ENCODE data around the gene ODC1.
A peak's percentile ranks its signal among the peaks of the same experiment; 100 is the strongest.
"Not testable (repeated sequence)": the region's sequence is repeated elsewhere in the genome, so short reads cannot be mapped to it uniquely, and the experiment has no call there.

Gene ODC1

GRCh38 chr2:10478298-10478625 is 30.1 kb upstream of the ODC1 start:
- DNase-seq, result no peak

GRCh38 chr2:10477443-10478297 is 29.5 kb upstream of the ODC1 start:
- no peak for DNase-seq

- no peak for DNase-seq
Observed at GRCh38 chr2:10476723-10477442, 28.8 kb upstream of the ODC1 start.

GRCh38 chr2:10475811-10476660 is 27.9 kb upstream of the ODC1 start:
- no peak for DNase-seq

- no peak for DNase-seq
Observed at GRCh38 chr2:10475221-10475722, 27.1 kb upstream of the ODC1 start.

- no peak for DNase-seq
Observed at GRCh38 chr2:10473121-10473756, 25.1 kb upstream of the ODC1 start.

- no peak for DNase-seq
Observed at GRCh38 chr2:10471955-10472354, 23.8 kb upstream of the ODC1 start.

GRCh38 chr2:10471046-10471571 is 23.0 kb upstream of the ODC1 start:
- no peak for DNase-seq

GRCh38 chr2:10469955-10470608 is 22.0 kb upstream of the ODC1 start:
- no peak for DNase-seq

GRCh38 chr2:10469301-10469700 is 21.2 kb upstream of the ODC1 start:
- no peak for DNase-seq

- DNase-seq, result peak; percentile 12
Observed at GRCh38 chr2:10467401-10467800, 19.3 kb upstream of the ODC1 start.

GRCh38 chr2:10466801-10467200 is 18.7 kb upstream of the ODC1 start:
- no peak for DNase-seq

GRCh38 chr2:10465910-10466309 is 17.8 kb upstream of the ODC1 start:
- no peak for DNase-seq

- DNase-seq, result no peak
Observed at GRCh38 chr2:10462178-10463083, 14.3 kb upstream of the ODC1 start.

GRCh38 chr2:10460366-10460796 is 12.3 kb upstream of the ODC1 start:
- no peak for DNase-seq

GRCh38 chr2:10457846-10458598 is 9.9 kb upstream of the ODC1 start:
- no peak for DNase-seq

- DNase-seq, result not testable (repeated sequence)
Observed at GRCh38 chr2:10457195-10457594, 9.1 kb upstream of the ODC1 start.

GRCh38 chr2:10454505-10454904 is 6.4 kb upstream of the ODC1 start:
- DNase-seq, result peak; percentile 54

- DNase-seq, result no peak
Observed at GRCh38 chr2:10453905-10454298, 5.8 kb upstream of the ODC1 start.
